Esophagus squamous epithelium (tissue), 5 donors: ENCODE data around the gene EEF1AKMT3. TPM values are rescaled to one million over a fixed set of nuclear protein-coding genes. Genes with fewer than 3 reads are reported as not detected.

ENCODE experiments used
- DNase-seq: peaks from one replicate; lab custom pipeline; 2025; lab: John Stamatoyannopoulos, UW
- H3K27ac ChIP-seq, 4 donors: fragments of 200-600 bp; sonication (generic); one replicate each; pipeline ENCODE4 v1.5.1; 2016 to 2019; ENCODE audit warnings: mild to moderate bottlenecking in 1 of 4
- H3K27me3 ChIP-seq, 4 donors: fragments of 200-600 bp; sonication (generic); 1 replicate in 3 of 4; 2 replicates in 1 of 4; pipeline versions ENCODE4 v1.5.1 to v1.6.0; 2017 to 2021; ENCODE audit warnings: antibody characterized with exemption in 1 of 4
- H3K36me3 ChIP-seq, 3 donors: fragments of 200-600 bp; sonication (generic); one replicate each; pipeline ENCODE4 v1.5.1; 2016 to 2019
- H3K4me1 ChIP-seq, 3 donors: fragments of 200-600 bp; sonication (generic); one replicate each; pipeline ENCODE4 v1.5.1; 2017 to 2019
- H3K4me3 ChIP-seq, 4 donors: fragments of 200-600 bp; sonication (generic); 1 replicate in 3 of 4; 2 replicates in 1 of 4; pipeline ENCODE4 v1.5.1; 2016 to 2019; ENCODE audit warnings: mild to moderate bottlenecking in 2 of 4, moderate library complexity in 1 of 4
- H3K9me3 ChIP-seq, 3 donors: fragments of 200-600 bp; sonication (generic); one replicate each; pipeline ENCODE4 v1.5.1; 2016 to 2019
- CTCF ChIP-seq, 6 experiments: fragments of 450-650 bp in 4 of 6; fragments of 200-600 bp in 2 of 6; sonication (generic) in 2 of 6; IDR thresholded peaks; one replicate each; pipeline ENCODE4 v1.5.1; 2016 to 2019; ENCODE audit warnings: antibody characterized with exemption in 6 of 6, mild to moderate bottlenecking in 4 of 6, moderate library complexity in 4 of 6
- POLR2A ChIP-seq, 4 donors: fragments of 450-650 bp; IDR thresholded peaks; one replicate each; pipeline ENCODE4 v1.6.1; 2017; ENCODE audit warnings: antibody characterized with exemption in 4 of 4, mild to moderate bottlenecking in 4 of 4, moderate library complexity in 3 of 4
- WGBS, 2 donors: methylation state at CpG; one replicate each; pipeline ENCODE4 v1.1.5; 2018; 5-methylcytosine and 5-hydroxymethylcytosine counted together
- intact Hi-C: fragments of 100-400 bp; cut with DNase I; formaldehyde crosslinking; loops from one replicate; pipeline ENCODE4 v1.15.0; 2022
- total RNA-seq, 4 donors: library from RNA; depleted of rRNA; stranded (reverse); fragments of >200 nt; gene quantifications; one replicate each; pipeline ENCODE4 v1.1.0, GENCODE V29; 2016
- donor health status: DM: yes; HTN: yes; CAD: no.

EEF1AKMT3 gene
- total RNA-seq, 4 donors from 2014 or later = 2.6 to 7.6 (median 3.7) TPM

GRCh38 chr12:57724003-57724935 lies 48.1 kb upstream of the EEF1AKMT3 start:
- intact Hi-C loops = no loop called here
- Histone ChIP-seq H3K9me3 (no peaks in the 10 kb centered on the region), H3K27ac (no peak overlapping the region), H3K4me3 (no peak overlapping the region), H3K36me3 (peaks cover 0 to 31% (median 22%) of the 10 kb centered on the region in 3 donors), H3K4me1 (peaks cover 8 to 26% (median 15%) of the 10 kb centered on the region in 3 donors), H3K27me3 (peaks cover 0 to 7% (median 0%) of the 10 kb centered on the region in 4 donors)
- WGBS, 2 donors = 82 to 86% methylated on average over 5 to 6 of the region's 12 CpGs
- TF ChIP-seq POLR2A (IDR thresholded peaks at IDR 0.05) (no peak), CTCF (IDR thresholded peaks at IDR 0.05) (no peak)
- no peak for DNase-seq

GRCh38 chr12:57724936-57725740 lies 47.3 kb upstream of the EEF1AKMT3 start:
- intact Hi-C loops = no loop called here
- peaks cover 0 to 23% (median 15%) of the 10 kb centered on the region in 3 donors for H3K36me3 ChIP-seq
- no peak overlapping the region for H3K27ac ChIP-seq
- DNase-seq = no peak
- peaks cover 8 to 26% (median 15%) of the 10 kb centered on the region in 3 donors for H3K4me1 ChIP-seq
- WGBS, 2 donors = 55 to 67% methylated on average over 6 to 10 of the region's 11 CpGs
- H3K27me3 ChIP-seq = peaks cover 0 to 7% (median 0%) of the 10 kb centered on the region in 4 donors
- no peaks in the 10 kb centered on the region for H3K9me3 ChIP-seq
- peak overlapping the region in 2 of 4 donors; percentile 67 to 86 for H3K4me3 ChIP-seq
- TF ChIP-seq CTCF (IDR thresholded peaks at IDR 0.05) = no peak
- no peak for TF ChIP-seq POLR2A (IDR thresholded peaks at IDR 0.05)

GRCh38 chr12:57725851-57726150 lies 46.6 kb upstream of the EEF1AKMT3 start:
- no peak for TF ChIP-seq CTCF (IDR thresholded peaks at IDR 0.05)
- TF ChIP-seq POLR2A (IDR thresholded peaks at IDR 0.05) = no peak
- Histone ChIP-seq H3K27ac (peak overlapping the region; percentile 77 to 88 (median 84)), H3K4me3 (peak overlapping the region; percentile 63 to 86 (median 67)), H3K4me1 (peaks cover 8 to 26% (median 15%) of the 10 kb centered on the region in 3 donors), H3K27me3 (peaks cover 0 to 7% (median 0%) of the 10 kb centered on the region in 4 donors), H3K9me3 (no peaks in the 10 kb centered on the region), H3K36me3 (peaks cover 0 to 18% (median 9%) of the 10 kb centered on the region in 3 donors)
- DNase-seq = no peak
- WGBS, 2 donors = 13% methylated on average over 6 of the region's 10 CpGs; no CpG with 5 or more reads in 1 of the 2 donors
- intact Hi-C loops = no loop called here

GRCh38 chr12:57726151-57726883 lies 46.1 kb upstream of the EEF1AKMT3 start:
- 21 to 37% methylated on average over 3 to 46 of the region's 79 CpGs for WGBS, 2 donors
- TF ChIP-seq CTCF (IDR thresholded peaks at IDR 0.05) (peak; percentile 43 to 83 (median 70)), POLR2A (IDR thresholded peaks at IDR 0.05) (peak in 1 of 4 donors; percentile 30)
- Histone ChIP-seq H3K4me1 (peaks cover 8 to 26% (median 15%) of the 10 kb centered on the region in 3 donors), H3K27ac (peak overlapping the region; percentile 77 to 88 (median 84)), H3K4me3 (peak overlapping the region; percentile 63 to 86 (median 67)), H3K27me3 (peaks cover 0 to 7% (median 0%) of the 10 kb centered on the region in 4 donors), H3K9me3 (no peaks in the 10 kb centered on the region), H3K36me3 (peaks cover 0 to 18% (median 5%) of the 10 kb centered on the region in 3 donors)
- peak; percentile 21 for DNase-seq
- intact Hi-C loops = no loop called here
